HT-29 (cell line): ENCODE results near the gene PICALM. TPM values are rescaled to one million over a fixed set of nuclear protein-coding genes. Genes with fewer than 3 reads are reported as not detected.
A peak's percentile ranks its signal among the peaks of the same experiment; 100 is the strongest.

Source experiments
- DNase-seq: peaks from one replicate; pipeline ENCODE4 v3.0.0-alpha.2; 2015; ENCODE audit warnings: low spot score
- total RNA-seq: library from RNA; depleted of rRNA; stranded (reverse); fragments of >200 nt; shearing (Covaris generic); gene quantifications from 2 replicates; pipeline ENCODE4 v1.2.3, GENCODE V29; 2014

PICALM gene
- total RNA-seq, 1 experiment from 2014 or later: 93.6 TPM

DNA sequence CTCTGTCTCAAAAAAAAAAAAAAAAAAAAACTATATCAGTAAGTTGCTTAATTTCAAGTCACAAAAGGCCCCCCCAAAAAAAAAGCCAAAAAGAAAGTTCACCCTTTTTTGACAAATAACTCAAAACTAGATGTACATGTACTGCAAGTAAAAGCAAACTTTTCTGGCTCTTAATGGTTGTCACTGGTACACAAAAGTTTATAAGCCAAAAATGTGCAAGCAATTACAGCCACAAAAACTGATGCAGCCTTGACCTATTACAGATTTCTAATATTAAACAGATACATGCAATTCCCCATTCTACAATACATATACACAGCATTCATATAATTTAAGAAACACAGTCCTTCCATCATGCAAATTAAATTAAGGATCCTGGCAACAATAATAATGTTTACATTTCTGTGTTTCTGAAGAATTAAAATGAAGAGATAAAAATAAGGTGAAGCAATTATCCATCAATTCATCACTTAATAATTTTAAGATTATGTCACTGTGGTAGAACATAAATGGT is 18.6 kb downstream of the PICALM start:
- no peak for DNase-seq

DNA sequence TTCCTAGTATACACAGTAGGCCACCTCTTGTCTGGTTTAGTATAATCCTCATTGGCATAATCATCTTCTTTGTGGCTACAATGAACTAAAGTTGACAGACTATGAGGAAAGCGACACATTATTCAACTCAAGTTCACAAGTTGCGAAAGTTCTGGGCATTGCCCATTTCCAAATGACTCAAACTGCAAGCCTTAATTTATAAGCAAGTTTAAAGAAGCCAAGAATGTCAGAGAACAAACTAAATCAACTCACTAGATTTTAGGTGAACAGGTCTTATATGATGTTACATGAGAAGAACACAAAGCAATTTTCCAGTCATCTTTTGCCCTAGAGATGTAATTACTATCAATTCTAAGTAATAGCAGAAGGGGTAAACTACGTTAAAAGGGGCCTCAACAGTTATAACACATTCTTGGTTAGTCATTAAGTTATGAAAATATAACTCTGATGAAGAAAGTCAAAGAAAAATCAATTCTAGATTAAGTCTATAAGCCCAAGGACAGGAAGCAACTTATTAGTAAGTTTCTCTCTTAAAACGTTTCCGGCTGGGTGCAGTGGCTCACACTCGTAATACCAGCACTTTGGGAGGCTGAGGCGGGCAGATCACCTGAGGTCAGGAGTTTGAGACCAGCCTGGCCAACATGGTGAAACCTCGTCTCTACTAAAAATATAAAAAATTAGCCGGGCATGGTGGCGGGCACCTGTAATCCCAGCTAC is 21.5 kb downstream of the PICALM start:
- no peak for DNase-seq

DNA sequence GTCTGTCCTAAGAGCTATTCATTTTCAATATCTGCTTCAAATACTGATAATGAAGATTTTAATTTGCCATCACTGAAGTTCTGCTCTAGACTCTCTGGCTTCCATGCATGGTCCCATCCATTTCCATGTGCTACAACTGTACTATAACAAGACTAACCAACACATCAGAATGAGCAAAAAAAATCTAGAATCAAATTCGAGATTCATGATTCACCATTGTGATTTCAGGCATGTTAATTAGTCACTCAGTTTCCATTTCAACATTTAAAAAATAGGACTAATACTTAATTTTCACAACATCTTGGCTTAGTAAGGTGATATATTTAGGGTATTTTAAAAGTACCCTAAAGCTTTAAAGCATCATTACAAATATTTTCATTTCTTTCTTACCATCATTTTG is 22.8 kb downstream of the PICALM start:
- DNase-seq: no peak

DNA sequence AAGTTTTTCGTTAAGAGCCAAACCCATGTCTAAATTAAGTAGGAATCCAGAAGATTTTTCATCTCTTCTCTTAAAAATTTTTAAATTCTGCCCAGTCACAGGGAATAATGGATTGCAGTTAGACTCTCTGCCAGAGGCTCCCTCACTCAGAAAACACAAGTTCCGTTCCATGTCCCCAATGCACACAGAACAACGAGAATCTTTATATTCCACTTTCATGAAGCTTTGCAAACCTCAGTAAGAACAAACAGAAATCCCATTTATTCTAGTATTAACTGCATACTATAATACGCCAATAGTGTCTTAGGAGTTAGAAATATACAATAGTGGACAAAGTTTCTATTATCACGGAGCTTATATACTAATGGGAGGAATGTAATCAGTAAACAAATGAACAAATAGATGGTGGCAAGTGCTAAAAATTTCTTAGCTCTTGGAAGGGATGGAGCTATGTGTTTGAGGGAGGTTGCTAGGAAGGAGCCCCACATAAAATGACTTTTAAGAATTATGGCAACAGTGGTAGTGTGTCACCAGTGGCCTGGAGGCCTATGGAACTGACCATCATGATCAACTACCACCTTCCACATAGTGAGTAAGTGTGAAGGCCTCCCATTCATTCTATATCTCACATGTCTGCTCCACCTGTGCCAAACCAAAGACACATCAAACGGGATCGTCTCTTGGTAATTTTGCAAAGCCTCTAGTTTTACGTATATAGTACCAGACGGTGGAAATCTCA is 24.9 kb downstream of the PICALM start:
- no peak for DNase-seq

DNA sequence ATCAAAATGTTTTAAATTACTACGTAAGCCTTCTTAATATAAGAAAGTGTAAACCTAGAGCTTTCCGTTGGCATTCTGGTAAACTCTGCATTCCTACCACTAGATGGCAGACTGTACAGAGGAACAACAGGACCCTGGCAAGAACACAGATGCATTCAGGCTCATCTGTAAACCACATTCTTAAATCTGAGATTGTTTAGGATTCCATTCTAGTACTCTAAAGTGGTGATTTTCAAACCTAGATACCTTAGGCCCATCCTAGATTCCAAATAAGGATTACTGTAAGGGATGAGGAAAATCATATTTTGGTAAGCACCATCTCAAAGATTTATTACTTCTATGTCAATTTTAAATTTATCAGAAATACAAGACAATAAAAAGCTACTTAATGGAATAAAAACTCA is 26.9 kb downstream of the PICALM start:
- DNase-seq: peak; percentile 95

DNA sequence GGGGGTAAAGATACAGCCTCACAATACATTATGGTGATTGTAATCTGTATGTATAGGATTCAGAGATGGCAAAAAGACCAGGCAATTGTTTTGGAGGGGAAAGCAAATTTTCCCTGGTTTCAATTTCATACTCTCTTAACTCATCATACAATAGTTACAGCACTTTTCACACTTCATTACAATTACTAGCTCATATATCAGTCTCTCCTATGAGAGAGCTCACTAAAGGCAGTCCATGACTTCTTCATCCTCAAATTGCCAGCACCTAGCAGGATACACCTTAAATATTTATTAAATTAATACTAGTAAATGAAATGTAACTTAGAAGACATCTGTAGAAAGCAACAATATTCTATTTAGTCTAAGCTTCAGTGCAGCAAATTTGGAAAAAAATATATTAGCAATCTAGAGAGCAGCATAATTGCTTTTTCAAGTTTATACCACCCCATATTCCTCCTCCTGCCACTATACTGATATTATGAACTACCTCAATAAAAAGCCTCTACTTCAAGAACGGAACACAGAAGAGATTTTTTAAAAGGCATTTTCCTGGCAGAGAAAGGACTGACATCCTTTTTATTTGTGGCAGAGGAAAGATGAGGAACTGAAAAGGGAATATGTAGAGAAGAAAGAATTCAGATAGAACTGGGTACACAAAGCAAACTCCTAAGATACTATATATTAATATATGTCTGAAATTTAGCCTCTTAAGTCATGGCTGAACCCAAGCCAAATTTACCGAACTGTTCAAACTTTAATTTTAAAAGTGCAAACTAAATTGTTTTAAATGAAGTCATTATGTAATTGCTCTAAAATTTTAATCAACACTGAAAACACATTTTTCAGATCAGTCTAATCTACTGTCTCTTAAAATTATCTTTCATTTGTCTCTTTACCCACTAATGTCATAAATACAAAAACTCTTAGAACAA is 27.7 kb downstream of the PICALM start:
- no peak for DNase-seq

DNA sequence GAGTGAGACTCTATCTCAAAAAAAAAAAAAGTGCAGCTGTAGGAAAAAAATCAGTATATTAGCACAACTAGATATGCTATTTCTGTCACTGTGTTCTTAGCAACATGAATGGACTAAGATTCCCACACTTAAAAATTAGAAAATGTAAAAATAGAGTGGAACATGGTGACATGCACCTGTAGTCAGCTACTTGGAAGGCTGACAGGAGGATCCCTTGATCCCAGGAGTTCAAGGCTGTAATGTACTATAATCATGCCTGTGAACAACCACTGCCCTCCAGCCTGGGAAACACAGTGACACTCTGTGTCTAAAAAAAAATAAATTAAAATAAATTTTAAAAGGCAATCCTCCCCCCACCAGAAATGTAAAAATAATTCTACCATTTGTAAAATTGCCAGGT is 29.8 kb downstream of the PICALM start:
- DNase-seq: no peak

DNA sequence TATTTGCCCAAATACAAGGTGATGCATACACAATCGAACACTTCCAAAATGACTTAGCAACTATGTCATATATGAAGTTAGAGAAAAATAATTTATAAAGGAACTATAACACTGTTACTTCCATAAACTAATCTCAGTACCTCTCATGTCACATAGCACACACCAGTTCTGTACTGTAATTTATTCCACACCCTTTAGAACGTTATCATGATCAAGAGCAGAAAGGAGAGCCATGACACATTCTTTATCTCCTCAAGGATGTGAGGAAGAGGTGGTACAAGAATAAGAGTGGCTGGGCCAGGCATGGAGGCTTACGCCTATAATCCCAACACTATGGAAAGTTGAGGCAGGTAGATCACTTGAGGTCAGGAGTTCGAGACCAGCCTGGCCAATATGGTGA is 31.1 kb downstream of the PICALM start:
- DNase-seq: no peak

DNA sequence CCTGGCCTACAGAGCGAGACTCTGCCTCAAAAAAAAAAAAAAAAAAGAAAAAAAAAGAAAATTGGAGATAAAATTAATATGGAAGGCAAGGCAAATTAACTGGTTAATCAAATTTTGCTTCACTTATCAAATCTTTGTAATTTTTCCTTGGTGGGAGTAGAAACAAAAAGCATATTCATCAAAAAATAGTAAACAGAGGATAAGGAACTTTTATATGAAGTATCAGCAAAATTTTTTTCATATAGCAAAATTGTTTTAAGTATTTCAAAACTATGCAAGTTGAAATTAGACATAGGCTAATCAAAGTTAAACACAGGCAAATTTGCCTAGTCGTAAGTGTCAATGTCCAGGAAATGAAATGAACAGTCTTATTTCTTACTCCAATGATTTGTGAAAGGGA is 33.0 kb downstream of the PICALM start:
- DNase-seq: no peak

DNA sequence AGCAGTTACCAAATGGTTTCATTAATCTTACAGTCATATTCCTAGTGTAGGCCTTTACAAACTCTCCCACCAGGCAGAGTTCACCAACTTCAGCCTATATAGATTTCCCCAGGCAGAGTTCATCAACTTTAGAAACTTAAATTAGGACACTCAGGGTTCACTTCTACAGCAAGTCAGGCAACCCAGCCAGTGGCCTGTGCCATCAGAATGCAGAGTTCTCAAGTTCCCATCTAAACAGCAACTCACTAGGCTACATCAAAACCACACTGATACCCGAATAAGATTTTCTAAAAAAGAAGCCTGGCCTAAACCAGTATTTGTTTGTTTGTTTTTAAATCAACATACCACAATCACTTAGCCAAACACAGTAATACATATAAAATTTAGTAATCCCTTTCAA is 33.7 kb downstream of the PICALM start:
- no peak for DNase-seq

DNA sequence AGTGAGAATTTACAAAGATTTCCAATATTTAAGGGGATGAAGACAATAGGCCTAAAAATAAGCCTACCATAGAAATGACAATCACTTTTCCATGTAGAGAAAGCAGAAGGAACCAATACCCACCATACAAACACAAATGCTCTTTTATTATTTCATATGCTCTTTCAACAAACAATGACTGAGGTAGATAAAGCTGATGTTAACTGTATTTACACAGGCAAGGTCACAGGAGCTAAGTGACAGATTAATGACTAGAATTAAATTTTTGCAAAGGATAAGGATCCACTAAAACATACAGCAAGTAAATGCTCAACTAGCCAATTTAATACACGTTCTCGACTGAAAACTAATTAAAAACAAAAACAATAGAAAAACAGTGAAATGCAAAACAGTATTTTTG is 34.2 kb downstream of the PICALM start:
- DNase-seq: no peak

DNA sequence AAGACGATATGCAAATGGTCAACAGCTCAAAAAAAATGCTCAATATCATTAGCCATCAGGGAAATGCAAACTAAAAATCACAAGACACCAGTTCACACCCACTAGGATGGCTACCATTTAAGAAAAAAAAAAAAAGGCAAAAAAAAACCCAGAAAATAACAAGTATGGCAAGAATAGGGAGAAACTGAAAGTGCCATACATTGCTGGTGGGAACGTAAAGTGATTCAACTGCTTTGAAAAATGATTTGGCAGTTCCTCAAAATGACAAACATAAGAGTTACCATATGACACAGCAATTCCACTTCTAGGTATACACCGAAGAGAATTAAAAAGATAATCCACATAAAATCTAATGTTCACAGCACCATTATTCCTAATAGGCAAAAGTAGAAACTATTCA is 47.5 kb downstream of the PICALM start:
- no peak for DNase-seq

DNA sequence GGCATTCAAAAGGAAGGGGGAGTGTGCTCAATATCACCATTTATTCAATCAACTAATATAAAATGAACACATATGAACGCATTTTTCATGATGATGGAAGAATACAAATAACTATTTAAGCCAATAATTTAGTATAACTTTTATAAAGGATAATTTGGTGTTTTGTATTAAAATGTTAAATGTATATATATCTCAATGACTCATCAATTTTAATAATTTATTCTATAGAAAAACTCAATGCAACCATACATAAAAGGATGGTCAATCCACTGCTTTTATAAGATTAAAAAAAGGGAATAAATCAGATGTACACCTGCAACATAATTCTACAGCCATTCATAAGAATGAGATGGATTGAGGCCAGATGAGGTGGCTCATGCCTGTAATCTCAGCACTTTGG is 50.6 kb downstream of the PICALM start:
- no peak for DNase-seq

DNA sequence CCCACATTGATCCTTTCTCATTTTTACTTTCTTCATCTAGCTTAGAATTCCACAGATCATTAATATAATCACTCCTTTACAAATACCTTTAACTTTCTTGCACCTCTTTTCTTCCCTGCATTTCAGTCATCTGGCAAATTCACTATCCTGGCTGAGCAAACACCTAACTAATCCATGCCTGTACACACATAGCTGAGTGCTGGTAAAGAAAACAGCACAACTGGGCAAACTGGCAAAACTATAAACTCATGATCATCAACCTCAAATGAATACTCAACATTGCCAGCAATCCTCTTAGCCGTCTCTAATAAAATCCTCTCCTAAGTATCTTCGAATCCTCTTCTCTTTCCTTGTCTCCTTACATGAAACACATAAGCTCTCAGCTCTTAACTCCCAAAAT is 52.4 kb downstream of the PICALM start:
- no peak for DNase-seq

DNA sequence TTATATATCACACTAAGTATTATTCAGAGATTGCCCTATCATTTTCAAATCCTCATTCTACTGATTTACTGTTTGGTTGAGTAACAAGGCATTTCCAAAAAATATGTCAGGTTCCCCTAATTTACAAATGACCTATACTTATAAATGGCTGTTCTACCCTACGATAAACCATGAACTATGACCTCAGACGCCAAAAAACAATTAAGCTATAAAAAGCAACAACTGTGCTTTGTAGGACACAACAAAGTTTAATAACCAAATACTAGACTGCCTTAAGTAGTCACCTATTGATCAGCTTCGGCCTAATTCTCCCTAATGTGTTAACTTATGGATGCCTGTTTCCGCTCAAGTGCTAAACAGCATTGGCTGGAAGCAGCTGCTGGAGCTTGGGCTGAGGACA is 53.2 kb downstream of the PICALM start:
- DNase-seq: no peak

DNA sequence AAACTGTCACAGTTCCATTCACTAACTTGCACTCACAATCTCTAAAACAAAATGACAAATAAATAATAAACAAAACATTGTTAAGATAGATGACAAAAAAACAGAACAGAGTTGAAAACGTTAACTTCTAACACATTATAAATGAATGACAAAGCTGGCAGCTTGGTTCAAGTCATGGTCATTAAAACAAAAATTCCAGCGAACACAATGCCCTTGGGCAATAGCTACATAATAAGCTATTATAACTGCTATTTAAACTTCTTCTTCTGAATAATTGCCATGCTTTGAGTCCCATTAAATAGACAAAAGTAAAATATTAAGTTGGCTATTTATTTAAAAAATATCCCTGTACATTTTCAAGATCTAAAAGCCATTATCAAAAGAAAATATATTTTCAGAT is 54.7 kb downstream of the PICALM start:
- no peak for DNase-seq

DNA sequence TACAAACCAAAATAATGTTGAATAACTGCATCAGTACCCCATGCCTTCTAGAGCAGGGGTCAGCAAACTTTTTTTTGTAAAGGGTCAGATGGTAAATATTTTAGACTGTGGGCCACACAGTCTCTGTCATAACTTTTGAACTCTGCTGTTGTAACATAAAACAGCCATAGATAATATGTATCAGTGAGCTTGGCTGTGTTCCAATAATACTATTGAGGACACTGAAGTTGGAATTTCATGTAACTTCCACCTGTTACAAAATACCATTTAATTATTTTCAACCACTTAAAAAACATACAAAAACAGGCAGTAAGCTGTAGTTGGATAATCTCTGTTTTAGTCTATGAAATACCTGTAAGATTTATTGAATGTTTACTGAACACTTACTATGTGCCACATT is 55.2 kb downstream of the PICALM start:
- no peak for DNase-seq

DNA sequence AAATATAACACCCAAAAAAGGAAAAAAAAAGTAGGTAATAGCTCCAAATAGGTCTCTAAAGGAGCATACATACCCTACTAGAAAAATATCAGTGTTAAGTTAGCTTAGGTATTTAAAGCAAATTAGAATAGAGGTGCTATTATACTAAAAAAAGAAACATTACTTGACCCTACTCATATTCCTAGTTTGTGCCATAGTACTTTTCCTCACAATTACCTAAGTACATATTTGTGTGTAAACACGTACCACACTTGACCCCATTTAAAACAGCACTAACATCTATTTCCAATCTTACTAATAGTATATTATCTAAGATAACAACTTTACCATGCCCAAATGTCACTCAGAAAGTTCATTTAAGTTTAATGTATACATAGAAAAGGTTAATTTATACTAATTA is 57.7 kb downstream of the PICALM start:
- DNase-seq: no peak

DNA sequence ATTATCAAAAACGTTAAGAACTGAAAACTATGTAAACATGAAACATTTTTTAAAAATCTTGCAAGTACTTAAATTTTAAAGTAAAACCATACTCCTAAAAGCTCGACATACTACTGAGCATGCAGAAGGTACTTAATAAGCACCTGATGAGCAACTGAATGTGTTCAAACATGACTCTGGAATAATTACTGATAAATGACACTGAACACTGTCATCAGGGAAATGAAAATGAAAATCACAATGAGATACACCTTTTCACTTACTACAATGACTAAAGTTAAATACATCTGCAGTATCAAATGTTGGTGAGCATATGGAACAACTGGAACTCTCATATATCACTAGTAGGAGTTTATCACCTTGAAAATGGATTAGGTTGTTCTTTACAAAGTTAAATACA is 65.2 kb downstream of the PICALM start:
- no peak for DNase-seq

DNA sequence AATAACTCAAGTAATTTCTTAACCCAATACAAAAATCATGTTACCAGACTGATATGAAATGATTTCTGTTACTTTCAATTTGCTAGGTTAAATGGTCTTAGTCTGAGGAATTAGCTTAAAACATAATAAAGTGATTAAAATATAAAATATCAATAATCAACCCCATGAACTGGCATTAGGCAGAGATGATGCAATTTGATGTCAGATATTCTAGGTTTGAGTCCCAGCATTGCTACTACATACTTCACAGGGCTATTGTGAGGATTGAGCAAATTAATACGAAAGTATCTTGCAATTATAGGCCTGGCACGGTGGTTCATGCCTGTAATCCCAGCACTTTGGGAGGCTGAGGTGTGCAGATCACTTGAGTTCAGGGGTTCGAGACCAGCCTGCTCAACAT is 66.5 kb downstream of the PICALM start:
- no peak for DNase-seq

DNA sequence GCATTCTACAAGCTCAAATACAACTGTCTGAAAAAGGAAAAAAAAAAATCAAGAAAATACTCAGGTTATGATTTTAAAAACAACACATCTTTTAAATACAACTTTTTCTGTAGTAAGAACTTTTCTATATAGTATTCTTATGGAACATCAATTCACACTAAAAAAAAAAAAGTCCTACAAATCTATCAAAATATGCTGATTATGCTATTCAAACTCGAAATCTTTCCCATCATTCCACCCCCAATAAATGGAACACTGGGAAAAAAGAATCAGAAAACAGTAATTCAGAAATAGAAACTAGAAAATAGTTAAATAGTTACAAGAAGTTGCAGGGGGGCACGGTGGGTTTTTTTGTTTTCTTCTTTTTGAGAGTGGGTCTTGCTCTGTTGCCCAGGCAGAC is 77.4 kb downstream of the PICALM start:
- DNase-seq: no peak

DNA sequence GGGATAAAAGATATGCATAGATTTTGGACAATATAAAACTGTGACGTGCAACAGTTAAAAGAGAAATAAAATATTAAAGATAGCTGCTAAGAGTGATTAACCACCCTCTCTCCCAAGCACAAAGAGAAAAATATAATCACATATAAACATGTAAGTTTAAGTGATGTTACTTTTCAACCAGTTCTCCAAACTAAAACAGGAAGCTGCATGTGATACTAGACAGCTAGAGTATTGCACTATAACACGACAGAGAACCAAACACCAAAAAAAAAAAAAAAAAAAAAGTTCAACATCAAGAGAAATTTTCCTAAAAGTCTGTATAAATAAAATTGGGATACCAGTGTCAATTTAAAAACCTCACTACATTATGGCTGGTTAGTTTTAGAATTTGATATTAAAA is 79.1 kb downstream of the PICALM start:
- DNase-seq: no peak
